Osteoblast (primary cell): ENCODE data around the gene ZBTB44. TPM values are rescaled to one million over a fixed set of nuclear protein-coding genes. Genes with fewer than 3 reads are reported as not detected.

Experiments used
- DNase-seq: peaks from one replicate; pipeline ENCODE4 v3.0.0; 2011; ENCODE audit warnings: low spot score, mixed read lengths; ENCODE audit not compliant: insufficient read length; ENCODE audit errors: missing footprints
- H2AFZ ChIP-seq: 2 replicates; pipeline ENCODE4 v1.6.0; 2011; ENCODE audit warnings: mild to moderate bottlenecking, low read length
- H3K27ac ChIP-seq: 2 replicates; pipeline ENCODE4 v1.5.1; 2011; ENCODE audit warnings: mild to moderate bottlenecking, low read depth, low read length, moderate library complexity
- H3K27me3 ChIP-seq: 2 replicates; pipeline ENCODE4 v1.6.0; 2012; ENCODE audit warnings: mild to moderate bottlenecking, control low read depth, inconsistent platforms, low read length, moderate library complexity; ENCODE audit not compliant: insufficient read depth
- H3K36me3 ChIP-seq: 2 replicates; pipeline ENCODE4 v1.5.1; 2011; ENCODE audit warnings: mild to moderate bottlenecking, low read length, control low read depth, moderate library complexity; ENCODE audit not compliant: insufficient read depth
- H3K4me1 ChIP-seq: 2 replicates; pipeline ENCODE4 v1.5.1; 2011; ENCODE audit warnings: mild to moderate bottlenecking, low read length, control low read depth, moderate library complexity; ENCODE audit not compliant: insufficient read depth
- H3K4me2 ChIP-seq: 2 replicates; pipeline ENCODE4 v1.6.0; 2011; ENCODE audit warnings: mild to moderate bottlenecking, low read length; ENCODE audit not compliant: insufficient read depth
- H3K4me3 ChIP-seq: fragments of 200-600 bp; sonication (generic); 3 replicates; pipeline ENCODE4 v1.5.1; 2012; ENCODE audit warnings: mild to moderate bottlenecking, low read length, inconsistent platforms; ENCODE audit not compliant: insufficient read depth
- H3K79me2 ChIP-seq: 2 replicates; pipeline ENCODE4 v1.6.0; 2012; ENCODE audit warnings: mild to moderate bottlenecking, low read length, control low read depth, inconsistent platforms; ENCODE audit not compliant: insufficient read depth
- H3K9me3 ChIP-seq: 2 replicates; pipeline ENCODE4 v1.5.1; 2011; ENCODE audit warnings: low read depth, low read length, control low read depth
- H4K20me1 ChIP-seq: 2 replicates; pipeline ENCODE4 v1.6.0; 2012; ENCODE audit warnings: mild to moderate bottlenecking, low read length, control low read depth; ENCODE audit not compliant: insufficient read depth
- CTCF ChIP-seq: IDR thresholded peaks from 2 replicates; pipeline ENCODE4 v1.5.1; 2011; ENCODE audit warnings: mild to moderate bottlenecking, low read depth, low read length, moderate library complexity; ENCODE audit errors: extremely low read depth
- total RNA-seq: library from RNA; depleted of rRNA; stranded (reverse); fragments of >200 nt; gene quantifications from 2 replicates; pipeline ENCODE4 v1.2.3, GENCODE V29; 2012

ZBTB44 gene
- total RNA-seq, 1 donor = 50.3 TPM

GRCh38 chr11:130301002-130301401 is 13.7 kb downstream of the ZBTB44 start:
- no peaks in the 10 kb centered on the region for H3K9me3 ChIP-seq
- no peak for DNase-seq
- no peak overlapping the region for H3K27ac ChIP-seq
- no peaks in the 10 kb centered on the region for H3K36me3 ChIP-seq
- peaks cover 38% of the 10 kb centered on the region for H3K79me2 ChIP-seq
- H4K20me1 ChIP-seq = peaks cover 16% of the 10 kb centered on the region
- no peaks in the 10 kb centered on the region for H3K27me3 ChIP-seq
- H3K4me2 ChIP-seq = no peak overlapping the region
- H3K4me1 ChIP-seq = no peaks in the 10 kb centered on the region
- TF ChIP-seq CTCF = no peak
- no peak overlapping the region for H2AFZ ChIP-seq
- H3K4me3 ChIP-seq = no peak overlapping the region

- H3K9me3 ChIP-seq = no peaks in the 10 kb centered on the region
- H2AFZ ChIP-seq = no peak overlapping the region
- no peak overlapping the region for H3K4me3 ChIP-seq
- H3K36me3 ChIP-seq = no peaks in the 10 kb centered on the region
- H3K4me2 ChIP-seq = no peak overlapping the region
- no peak for DNase-seq
- H3K27ac ChIP-seq = no peak overlapping the region
- no peaks in the 10 kb centered on the region for H3K4me1 ChIP-seq
- H3K27me3 ChIP-seq = no peaks in the 10 kb centered on the region
- H4K20me1 ChIP-seq = peaks cover 16% of the 10 kb centered on the region
- TF ChIP-seq CTCF = no peak
- H3K79me2 ChIP-seq = peaks cover 35% of the 10 kb centered on the region
Measured at GRCh38 chr11:130300567-130300966, 14.2 kb downstream of the ZBTB44 start.

- Histone ChIP-seq H2AFZ (no peak overlapping the region), H3K4me1 (no peaks in the 10 kb centered on the region), H4K20me1 (peaks cover 16% of the 10 kb centered on the region), H3K4me2 (no peak overlapping the region), H3K79me2 (peaks cover 30% of the 10 kb centered on the region), H3K9me3 (no peaks in the 10 kb centered on the region), H3K4me3 (no peak overlapping the region), H3K27ac (no peak overlapping the region), H3K36me3 (no peaks in the 10 kb centered on the region), H3K27me3 (no peaks in the 10 kb centered on the region)
- TF ChIP-seq CTCF = no peak
- DNase-seq = no peak
Measured at GRCh38 chr11:130299978-130300377, 14.7 kb downstream of the ZBTB44 start.

- H2AFZ ChIP-seq = no peak overlapping the region
- DNase-seq = no peak
- no peak overlapping the region for H3K4me2 ChIP-seq
- H3K27ac ChIP-seq = no peak overlapping the region
- no peaks in the 10 kb centered on the region for H3K4me1 ChIP-seq
- H3K27me3 ChIP-seq = no peaks in the 10 kb centered on the region
- TF ChIP-seq CTCF = no peak
- H3K9me3 ChIP-seq = no peaks in the 10 kb centered on the region
- no peaks in the 10 kb centered on the region for H3K36me3 ChIP-seq
- H3K79me2 ChIP-seq = peaks cover 13% of the 10 kb centered on the region
- H4K20me1 ChIP-seq = peaks cover 14% of the 10 kb centered on the region
- no peak overlapping the region for H3K4me3 ChIP-seq
Measured at GRCh38 chr11:130295657-130296056, 19.1 kb downstream of the ZBTB44 start.
